PC-3 (cell line): ENCODE results near the gene MYLK. TPM values are rescaled to one million over a fixed set of nuclear protein-coding genes. Genes with fewer than 3 reads are reported as not detected.
A peak's percentile ranks its signal among the peaks of the same experiment; 100 is the strongest.

ENCODE experiments used
- ATAC-seq: fragments of 200-7000 bp; cut with Tn5 transposase; 2 replicates; pipeline ENCODE4 v1.9.1; 2020; ENCODE audit warnings: mild to moderate bottlenecking, moderate library complexity
- BruUV-seq: library from RNA; stranded (reverse); fragments of 400-500 nt; replicated peaks from 2 replicates; lab custom pipeline; 2021; lab: Mats Ljungman, UMichigan
- CTCF ChIA-PET: fragments of 300-600 bp; sonication (Branson Sonifier 250); formaldehyde crosslinking; loops from one replicate; lab custom pipeline; 2022; ENCODE audit warnings: antibody characterized with exemption; lab: Charles Lee
- POLR2A ChIA-PET: fragments of 300-600 bp; sonication (Branson Sonifier 250); formaldehyde crosslinking; loops from one replicate; lab custom pipeline; 2022; ENCODE audit warnings: antibody characterized with exemption; ENCODE audit not compliant: unreplicated experiment; lab: Charles Lee
- DNase-seq: peaks from one replicate; pipeline ENCODE4 v3.0.0-alpha.2; 2015
- H2AFZ ChIP-seq: fragments of 300-600 bp; sonication (generic); 2 replicates; pipeline ENCODE4 v1.6.0; 2016; ENCODE audit warnings: antibody characterized with exemption, low read length
- H3F3A ChIP-seq: fragments of 300-600 bp; sonication (generic); one replicate; pipeline ENCODE4 v1.6.0; 2017; ENCODE audit warnings: antibody characterized with exemption, low read length, control low read depth, mild to moderate bottlenecking; ENCODE audit not compliant: unreplicated experiment
- H3K27ac ChIP-seq: fragments of 300-600 bp; sonication (generic); 2 replicates; pipeline ENCODE4 v1.5.1; 2016; ENCODE audit warnings: mild to moderate bottlenecking, low read length
- H3K27me3 ChIP-seq: fragments of 300-600 bp; sonication (generic); 2 replicates; pipeline ENCODE4 v1.6.1; 2016; ENCODE audit warnings: low read length, mixed read lengths
- H3K36me3 ChIP-seq: fragments of 300-600 bp; sonication (generic); 2 replicates; pipeline ENCODE4 v1.6.1; 2016; ENCODE audit warnings: low read depth, mixed run types, low read length, mixed read lengths
- H3K4me1 ChIP-seq: fragments of 300-600 bp; sonication (generic); 2 replicates; pipeline ENCODE4 v1.5.1; 2016; ENCODE audit warnings: low read length; ENCODE audit not compliant: insufficient read depth
- H3K4me2 ChIP-seq: fragments of 300-600 bp; sonication (generic); 2 replicates; pipeline ENCODE4 v1.6.0; 2016; ENCODE audit warnings: low read length
- H3K4me3 ChIP-seq: fragments of 300-600 bp; sonication (generic); 2 replicates; pipeline ENCODE4 v1.5.1; 2016; ENCODE audit warnings: mild to moderate bottlenecking, low read length, mixed read lengths
- H3K79me2 ChIP-seq: fragments of 300-600 bp; sonication (generic); 2 replicates; pipeline ENCODE4 v1.6.1; 2017; ENCODE audit warnings: low read length, mixed read lengths
- H3K9ac ChIP-seq: fragments of 300-600 bp; sonication (generic); 2 replicates; pipeline ENCODE4 v1.6.0; 2016; ENCODE audit warnings: mild to moderate bottlenecking, low read length
- H3K9me2 ChIP-seq: fragments of 300-600 bp; sonication (generic); replicated peaks from 2 replicates; pipeline ENCODE4 v1.6.1; 2016; ENCODE audit warnings: mixed run types, low read length, mixed read lengths
- H3K9me3 ChIP-seq: fragments of 300-600 bp; sonication (generic); 2 replicates; pipeline ENCODE4 v1.6.1; 2016; ENCODE audit warnings: low read length, mixed read lengths
- H4K20me1 ChIP-seq: fragments of 300-600 bp; sonication (generic); 2 replicates; pipeline ENCODE4 v1.6.1; 2016; ENCODE audit warnings: low read length, mixed read lengths
- CTCF ChIP-seq: fragments of 300-600 bp; sonication (generic); conservative IDR thresholded peaks from 2 replicates; pipeline ENCODE4 v1.5.1; 2017; ENCODE audit warnings: antibody characterized with exemption, low read depth, mild to moderate bottlenecking, low read length
- EZH2 ChIP-seq: fragments of 300-600 bp; sonication (generic); IDR thresholded peaks from one replicate; pipeline ENCODE4 v1.6.1; 2017; ENCODE audit warnings: antibody characterized with exemption, mild to moderate bottlenecking, low read length; ENCODE audit not compliant: unreplicated experiment
- EZH2phosphoT487 ChIP-seq: fragments of 300-600 bp; sonication (generic); IDR thresholded peaks from 2 replicates; pipeline ENCODE4 v1.6.1; 2018; ENCODE audit warnings: mild to moderate bottlenecking, antibody characterized with exemption, low read length, borderline replicate concordance
- intact Hi-C: fragments of 100-400 bp; cut with micrococcal nuclease; formaldehyde crosslinking; loops from 2 replicates; pipeline ENCODE4 v1.9.0; 2023
- total RNA-seq: library from RNA; depleted of rRNA; stranded (reverse); fragments of >200 nt; gene quantifications from 2 replicates; pipeline ENCODE4 v1.2.3, GENCODE V29; 2014

MYLK gene
- total RNA-seq, 1 experiment from 2014 or later, result 6.9 TPM

GRCh38 chr3:123656691-123657090 lies 227.4 kb downstream of the MYLK start:
- no peaks in the 10 kb centered on the region for H4K20me1 ChIP-seq
- intact Hi-C loops, result loop anchor here (10.0 kb wide), 1 partner anchor 218 kb away; no protein-coding TSS in a partner anchor
- BruUV-seq, result no TSS peak
- TF ChIP-seq CTCF (peak; percentile 60), EZH2 (no peak), EZH2phosphoT487 (no peak)
- no peaks in the 10 kb centered on the region for H3K79me2 ChIP-seq
- no peak overlapping the region for H3K9ac ChIP-seq
- ChIA-PET CTCF (no interaction called here), POLR2A (no interaction called here)
- H3K27me3 ChIP-seq, result no peaks in the 10 kb centered on the region
- H3K4me1 ChIP-seq, result 0 out of 2 replicates have a peak, but pooled peaks cover 5% of the 10 kb centered on the region
- no peaks in the 10 kb centered on the region for H3K36me3 ChIP-seq
- ATAC-seq, result no peak
- no peak overlapping the region for H3K4me3 ChIP-seq
- no peak overlapping the region for H3K27ac ChIP-seq
- no peak overlapping the region for H3K4me2 ChIP-seq
- no peaks in the 10 kb centered on the region for H3K9me3 ChIP-seq
- no peaks in the 10 kb centered on the region for H3K9me2 ChIP-seq
- peak; percentile 30 for DNase-seq
- H3F3A ChIP-seq, result no peaks in the 10 kb centered on the region
- no peak overlapping the region for H2AFZ ChIP-seq

GRCh38 chr3:123656274-123656673 lies 227.9 kb downstream of the MYLK start:
- intact Hi-C loops, result loop anchor here (10.0 kb wide), 1 partner anchor 219 kb away; no protein-coding TSS in a partner anchor

More at GRCh38 chr3:123656274-123656673, 227.9 kb downstream of the MYLK start:
- H3F3A ChIP-seq, result no peaks in the 10 kb centered on the region
- H3K9me3 ChIP-seq, result no peaks in the 10 kb centered on the region
- H3K4me3 ChIP-seq, result no peak overlapping the region
- H3K9me2 ChIP-seq, result no peaks in the 10 kb centered on the region
- H3K79me2 ChIP-seq, result no peaks in the 10 kb centered on the region
- no peak for ATAC-seq
- no peak for TF ChIP-seq CTCF
- no peak for TF ChIP-seq EZH2phosphoT487
- no peak for TF ChIP-seq EZH2
- H3K9ac ChIP-seq, result no peak overlapping the region
- no peaks in the 10 kb centered on the region for H3K27me3 ChIP-seq
- no TSS peak for BruUV-seq
- H3K27ac ChIP-seq, result no peak overlapping the region
- ChIA-PET CTCF (interaction anchor here (0.6 kb wide), 1 partner anchor 66 kb away, joined by 3 read pairs; no protein-coding TSS in a partner anchor), POLR2A (no interaction called here)
- 0 out of 2 replicates have a peak, but pooled peaks cover 5% of the 10 kb centered on the region for H3K4me1 ChIP-seq
- no peak overlapping the region for H3K4me2 ChIP-seq
- H3K36me3 ChIP-seq, result no peaks in the 10 kb centered on the region
- H4K20me1 ChIP-seq, result no peaks in the 10 kb centered on the region
- no peak for DNase-seq
- H2AFZ ChIP-seq, result no peak overlapping the region
